ENCODE measurements around the gene ARL14EP.

ARL14EP gene

DNA sequence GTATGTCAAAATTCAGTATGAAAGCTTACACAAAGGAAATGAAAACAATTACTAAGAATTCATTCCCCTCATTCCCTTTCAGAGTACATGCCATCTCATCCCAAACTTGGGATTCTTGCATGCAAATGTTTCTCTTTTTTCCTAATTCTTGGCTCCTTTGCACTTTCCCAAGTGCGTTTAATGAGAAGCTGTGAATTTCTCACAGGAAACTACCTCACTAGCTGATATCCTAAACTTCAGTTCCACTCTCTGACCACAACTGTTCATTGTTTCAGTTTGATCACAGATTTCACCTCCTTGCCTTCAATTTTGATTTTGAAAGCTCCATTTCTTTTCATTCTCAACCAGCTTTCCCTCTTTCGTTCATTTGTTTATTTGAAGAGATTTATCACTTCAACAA, 5.9 kb upstream of the ARL14EP start:
- Mint-ChIP-seq H3K27me3 (ENCODE audit: low read depth, poor library complexity) (peaks cover 37% of the 10 kb centered on the region), H3K4me1 (no peaks in the 10 kb centered on the region), H3K4me3 (no peak overlapping the region), H3K36me3 (ENCODE audit: low read depth) (no peaks in the 10 kb centered on the region), H3K9me3 (no peaks in the 10 kb centered on the region), H3K27ac (no peak overlapping the region)
- no peak for TF ChIP-seq CTCF (IDR thresholded peaks at IDR 0.05)
- no peak for DNase-seq

GRCh38 chr11:30321321-30321720, 1.6 kb upstream of the ARL14EP start:
- Mint-ChIP-seq H3K9me3 (no peaks in the 10 kb centered on the region), H3K27me3 (ENCODE audit: low read depth, poor library complexity) (peaks cover 32% of the 10 kb centered on the region), H3K4me3 (no peak overlapping the region), H3K27ac (no peak overlapping the region), H3K36me3 (ENCODE audit: low read depth) (peaks cover 2% of the 10 kb centered on the region), H3K4me1 (peaks cover 35% of the 10 kb centered on the region)
- no peak for TF ChIP-seq CTCF (IDR thresholded peaks at IDR 0.05)
- DNase-seq, result no peak

- H3K9me3 Mint-ChIP-seq, result no peaks in the 10 kb centered on the region
- TF ChIP-seq CTCF (IDR thresholded peaks at IDR 0.05), result no peak
- H3K27ac Mint-ChIP-seq, result no peak overlapping the region
- H3K36me3 Mint-ChIP-seq (ENCODE audit: low read depth), result peaks cover 11% of the 10 kb centered on the region
- no peak for DNase-seq
- peaks cover 26% of the 10 kb centered on the region for H3K27me3 Mint-ChIP-seq (ENCODE audit: low read depth, poor library complexity)
- H3K4me1 Mint-ChIP-seq, result peaks cover 37% of the 10 kb centered on the region
- peak overlapping the region; percentile 97 for H3K4me3 Mint-ChIP-seq
Measured at GRCh38 chr11:30322191-30322590, 713 bp upstream of the ARL14EP start.

- no peaks in the 10 kb centered on the region for H3K9me3 Mint-ChIP-seq
- H3K4me3 Mint-ChIP-seq, result no peak overlapping the region
- H3K27me3 Mint-ChIP-seq (ENCODE audit: low read depth, poor library complexity), result no peaks in the 10 kb centered on the region
- peaks cover 20% of the 10 kb centered on the region for H3K36me3 Mint-ChIP-seq (ENCODE audit: low read depth)
- H3K4me1 Mint-ChIP-seq, result peaks cover 37% of the 10 kb centered on the region
- peak overlapping the region; percentile 22 for H3K27ac Mint-ChIP-seq
- no peak for TF ChIP-seq CTCF (IDR thresholded peaks at IDR 0.05)
- DNase-seq, result no peak
Measured at GRCh38 chr11:30326114-30326778, 3.3 kb downstream of the ARL14EP start.

GRCh38 chr11:30326906-30327305, 4.0 kb downstream of the ARL14EP start:
- no peak for TF ChIP-seq CTCF (IDR thresholded peaks at IDR 0.05)

DNA sequence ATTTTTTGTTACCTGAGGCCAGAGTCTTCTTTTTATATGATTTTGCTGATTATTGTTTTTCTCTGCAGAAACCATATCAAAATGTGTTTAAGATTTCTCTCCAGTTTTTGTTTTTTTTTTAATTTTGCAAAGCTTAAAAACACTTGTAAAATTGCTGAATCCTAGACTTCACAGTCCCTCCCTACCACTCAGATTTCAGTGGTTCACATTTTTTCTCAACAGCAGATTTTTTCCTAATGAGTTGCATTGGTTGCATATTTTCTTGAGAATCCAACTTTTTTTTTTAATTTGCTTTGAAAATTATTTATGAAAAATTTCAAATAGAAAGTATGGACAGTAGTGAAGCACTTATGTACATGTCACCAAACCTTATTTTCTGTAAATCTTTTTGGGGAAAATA, 5.8 kb downstream of the ARL14EP start:
- H3K27ac Mint-ChIP-seq, result no peak overlapping the region
- DNase-seq, result no peak
- peaks cover 28% of the 10 kb centered on the region for H3K36me3 Mint-ChIP-seq (ENCODE audit: low read depth)
- no peaks in the 10 kb centered on the region for H3K9me3 Mint-ChIP-seq
- H3K4me3 Mint-ChIP-seq, result no peak overlapping the region
- TF ChIP-seq CTCF (IDR thresholded peaks at IDR 0.05), result no peak
- no peaks in the 10 kb centered on the region for H3K27me3 Mint-ChIP-seq (ENCODE audit: low read depth, poor library complexity)
- peaks cover 27% of the 10 kb centered on the region for H3K4me1 Mint-ChIP-seq

More at GRCh38 chr11:30326906-30327305, 4.0 kb downstream of the ARL14EP start:
- no peak for DNase-seq
- Mint-ChIP-seq H3K36me3 (ENCODE audit: low read depth) (peaks cover 22% of the 10 kb centered on the region), H3K4me1 (peaks cover 37% of the 10 kb centered on the region), H3K27me3 (ENCODE audit: low read depth, poor library complexity) (no peaks in the 10 kb centered on the region), H3K4me3 (no peak overlapping the region), H3K27ac (no peak overlapping the region), H3K9me3 (no peaks in the 10 kb centered on the region)

All from nephron progenitor cell (in vitro differentiated cells).